Measurements from ENCODE around the gene PYY.

- no peak for TF ChIP-seq POLR2A (IDR thresholded peaks at IDR 0.05; ENCODE audit: low read depth, low read length)
- no peak for TF ChIP-seq POU2F2 (IDR thresholded peaks at IDR 0.05; ENCODE audit: low read depth, low read length)
- TF ChIP-seq POLR2AphosphoS5 (IDR thresholded peaks at IDR 0.05; ENCODE audit: low read depth, low read length): no peak
- no peak for TF ChIP-seq TAF1 (IDR thresholded peaks at IDR 0.05; ENCODE audit: low read depth, low read length)
- TF ChIP-seq SPI1 (IDR thresholded peaks at IDR 0.05; ENCODE audit: low read depth, low read length): no peak
- no peak for TF ChIP-seq PAX5 (IDR thresholded peaks at IDR 0.05; ENCODE audit: insufficient read depth, low read length, severe bottlenecking)
Observed at GRCh38 chr17:43918026-43918389, 35.7 kb downstream of the PYY start.

All from GM12891 (cell line).